NCI-H69 (cell line): ENCODE measurements around the gene ZFAND3.

Experiments
- DNase-seq: peaks from one replicate; lab custom pipeline; 2025; lab: John Stamatoyannopoulos, UW

The ZFAND3 gene

DNA sequence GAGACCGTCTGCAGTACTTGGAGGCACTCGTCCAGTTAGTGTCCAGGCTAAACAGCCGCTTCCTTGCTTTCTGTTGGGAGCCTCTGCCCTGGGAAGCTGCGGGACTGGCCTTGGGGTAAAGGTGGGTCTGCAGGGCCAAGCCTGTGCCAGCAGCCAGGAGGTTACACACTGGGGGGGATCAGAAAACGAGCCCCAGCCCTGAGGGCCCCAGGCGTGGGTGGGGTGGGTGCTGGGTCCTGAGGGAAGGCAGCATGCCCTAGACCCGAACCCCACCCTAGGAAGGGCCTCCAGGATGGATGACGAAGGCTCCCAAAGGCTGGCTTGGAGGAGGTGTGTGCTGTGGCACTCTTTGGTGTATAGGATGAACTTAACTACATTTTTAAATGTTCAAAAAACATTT, 335.2 kb downstream of the ZFAND3 start:
- no peak for DNase-seq

- no peak for DNase-seq
These were observed 335.6 kb downstream of the ZFAND3 start for GRCh38 chr6:38155144-38155543.

DNA sequence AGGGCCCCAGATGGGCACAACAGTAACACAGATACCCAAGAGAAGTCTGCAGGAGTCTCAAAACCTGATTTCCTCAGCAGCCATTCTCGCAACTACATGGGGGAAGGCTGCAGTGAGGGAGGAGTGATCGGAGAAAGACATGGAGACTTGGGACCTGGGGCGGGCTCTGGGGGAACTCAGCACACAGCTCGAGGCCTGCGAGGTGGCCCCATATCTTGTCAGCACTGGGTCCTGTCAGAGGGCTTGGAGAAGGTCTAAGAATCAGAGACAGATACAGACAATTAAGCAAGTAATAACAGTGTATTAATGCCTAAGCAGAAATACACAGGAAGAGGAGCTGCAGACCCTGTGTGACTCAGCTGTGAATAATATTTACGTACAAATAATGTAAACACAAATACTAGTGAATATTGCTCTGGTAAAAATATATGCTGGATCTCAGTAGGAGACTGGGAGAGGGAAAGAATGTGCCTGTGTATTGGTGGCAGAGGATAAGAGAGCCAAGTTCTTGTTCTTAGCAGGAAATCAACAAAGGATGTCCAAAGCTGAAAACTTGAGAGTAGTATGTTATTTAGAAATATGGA, 336.2 kb downstream of the ZFAND3 start:
- no peak for DNase-seq

- no peak for DNase-seq
These were observed 337.5 kb downstream of the ZFAND3 start for GRCh38 chr6:38156818-38157565.

- no peak for DNase-seq
These were observed 338.4 kb downstream of the ZFAND3 start for GRCh38 chr6:38157905-38158304.

GRCh38 chr6:38158762-38159350, 339.3 kb downstream of the ZFAND3 start:
- no peak for DNase-seq

DNA sequence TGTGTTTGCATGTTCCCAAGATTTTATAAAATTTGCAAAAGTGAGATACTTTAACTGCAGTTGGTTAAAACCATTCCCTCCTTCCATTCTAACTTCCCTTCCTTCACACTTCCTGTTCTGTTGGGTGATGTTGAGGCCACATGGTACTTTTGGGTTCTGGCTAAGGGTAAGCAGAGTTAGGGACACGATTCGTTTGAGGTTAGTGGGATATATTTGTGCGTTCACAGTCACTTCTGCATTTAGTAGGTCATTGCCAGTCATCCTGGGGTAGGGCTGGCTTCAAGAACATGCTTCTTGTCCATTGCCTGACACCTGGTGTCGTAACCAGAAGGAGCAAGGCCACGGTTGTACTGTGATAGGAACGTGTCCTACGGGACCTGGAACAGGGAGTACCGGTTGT, 340.1 kb downstream of the ZFAND3 start:
- no peak for DNase-seq

DNA sequence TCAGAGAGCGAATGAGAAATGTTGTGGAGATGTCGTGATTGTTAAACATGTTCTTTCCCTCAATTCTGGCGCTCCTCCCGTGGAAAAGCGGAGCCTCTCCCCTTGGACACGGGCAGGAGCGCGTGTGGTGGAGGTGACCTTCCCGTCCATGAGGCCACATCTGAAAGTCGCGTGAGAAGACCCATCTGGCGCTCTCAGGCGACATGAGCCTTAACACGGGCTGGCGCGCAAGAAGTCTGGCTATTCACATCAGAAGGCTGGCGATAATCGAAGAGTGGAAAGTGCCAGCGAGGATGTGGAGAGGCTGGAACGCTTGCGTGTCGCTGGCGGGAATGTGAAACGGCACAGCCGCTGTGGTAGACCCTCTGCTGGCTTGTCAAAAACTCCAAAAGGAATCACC, 341.3 kb downstream of the ZFAND3 start:
- DNase-seq, result no peak

DNA sequence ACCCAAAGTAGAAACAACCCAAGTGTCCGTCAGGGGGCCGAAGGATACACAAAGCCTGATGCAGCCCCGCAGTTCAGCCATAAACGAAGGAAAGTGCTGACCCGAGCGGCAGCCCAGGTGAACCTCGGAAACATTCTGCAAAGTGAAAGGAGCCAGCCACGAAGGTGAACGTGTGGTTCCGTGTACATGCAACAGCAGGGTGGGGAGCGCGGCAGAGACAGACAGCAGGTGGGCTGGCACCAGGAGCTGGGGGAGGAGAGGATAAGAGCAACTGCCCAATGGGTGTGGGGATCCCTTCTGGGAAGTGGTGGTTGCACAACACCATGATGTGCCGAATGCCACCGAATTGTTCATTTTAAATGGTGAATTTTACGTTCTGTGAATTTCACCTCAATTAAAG, 341.8 kb downstream of the ZFAND3 start:
- no peak for DNase-seq

DNA sequence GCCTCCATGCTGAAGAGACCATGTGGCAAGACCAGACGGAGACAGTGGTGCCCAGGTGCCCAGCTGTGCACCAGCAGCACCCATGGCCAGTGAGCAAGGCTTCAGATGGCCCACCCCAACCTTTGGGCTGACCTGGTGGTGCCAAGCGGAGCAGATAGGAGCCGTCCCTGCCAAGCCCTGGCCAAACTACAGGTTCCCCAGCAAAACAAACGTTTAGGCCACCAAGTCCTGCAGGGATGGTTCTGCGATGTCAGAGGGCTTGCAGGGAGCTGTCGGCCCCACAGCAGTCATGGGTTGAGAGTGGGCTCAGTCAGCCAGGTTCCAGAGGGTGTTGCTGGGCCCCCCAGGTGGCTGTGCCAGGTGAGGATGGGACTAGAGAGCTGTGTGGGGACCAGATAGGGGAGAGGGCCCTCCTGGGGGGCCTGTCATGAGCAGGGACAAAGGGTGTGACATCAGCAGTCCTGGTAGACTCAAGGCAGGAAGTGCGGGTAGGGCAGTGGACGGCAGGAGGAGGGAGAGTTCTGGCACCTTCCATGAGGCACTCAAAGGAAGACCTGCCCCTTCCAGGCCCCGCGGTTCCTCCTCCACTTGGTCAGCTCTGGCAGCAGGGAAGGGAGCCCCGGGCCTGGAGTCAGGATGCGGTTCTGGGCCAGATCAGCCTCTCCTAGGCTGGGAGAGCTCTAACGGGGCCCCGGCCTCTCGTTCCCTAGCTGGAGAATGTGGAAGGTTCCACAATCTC, 342.4 kb downstream of the ZFAND3 start:
- DNase-seq, result no peak

- DNase-seq, result no peak
These were observed 343.1 kb downstream of the ZFAND3 start for GRCh38 chr6:38162493-38163185.

DNA sequence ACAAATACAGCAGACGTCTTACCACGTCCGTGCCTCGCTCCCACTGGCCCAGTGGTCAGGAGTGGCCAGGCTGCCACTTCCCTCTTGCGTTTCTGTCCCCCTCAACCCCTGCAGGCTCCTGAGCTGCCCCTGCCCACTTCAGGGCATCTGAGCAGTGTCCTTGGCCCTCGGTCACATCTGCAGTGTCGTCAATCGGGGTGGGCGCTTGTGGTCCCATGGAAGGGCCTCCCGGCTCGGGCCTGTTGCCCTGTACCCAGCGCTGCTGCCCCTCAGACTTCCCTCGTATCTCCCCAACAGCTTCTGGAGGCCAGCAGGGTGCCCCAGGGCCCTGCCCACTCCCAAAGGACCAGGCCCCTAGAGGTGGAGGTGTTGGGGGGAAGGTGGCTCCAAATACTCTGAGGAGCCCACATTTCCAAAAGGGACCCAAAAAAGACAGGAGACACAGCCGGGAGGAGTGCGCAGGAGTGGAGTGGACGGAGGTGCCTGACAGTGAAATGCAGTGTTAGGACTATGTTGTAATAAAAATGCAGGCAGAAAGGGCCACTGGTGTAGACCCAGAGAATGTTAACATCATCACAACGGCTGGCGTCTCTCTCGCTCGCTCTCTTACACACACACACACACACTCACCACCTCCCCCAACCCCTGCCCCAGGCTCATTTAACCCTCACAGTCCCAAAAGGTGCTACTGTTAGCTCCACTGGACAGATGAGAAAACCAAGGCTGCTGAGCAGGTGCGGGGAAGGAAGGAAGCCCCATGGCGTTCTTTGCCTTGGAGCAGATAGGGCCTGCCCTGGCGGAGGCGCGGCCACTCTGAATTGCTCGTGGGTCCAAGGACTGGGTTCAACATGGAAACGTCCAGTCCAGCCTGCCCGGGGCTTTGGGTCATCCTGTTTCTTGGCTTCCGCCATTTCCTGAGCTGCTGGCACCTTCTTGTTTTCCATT, 343.9 kb downstream of the ZFAND3 start:
- no peak for DNase-seq

DNA sequence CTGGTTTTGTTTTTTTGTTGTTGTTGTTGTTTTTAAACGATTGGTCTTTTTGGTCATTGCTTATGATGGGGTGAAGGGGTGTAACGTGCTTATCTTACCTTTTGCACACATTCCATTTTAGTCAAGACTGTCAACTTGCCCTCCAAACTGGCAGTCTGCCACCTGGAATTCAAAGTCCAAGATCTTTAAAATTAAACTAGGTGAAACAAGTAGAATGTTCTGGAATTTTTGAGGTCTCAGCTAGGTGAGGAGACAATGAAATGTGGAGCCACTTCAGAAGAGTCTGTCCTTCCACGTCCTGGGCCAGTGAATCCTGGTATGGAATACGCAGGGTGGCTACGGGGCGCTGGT, 344.6 kb downstream of the ZFAND3 start:
- no peak for DNase-seq

- no peak for DNase-seq
These were observed 345.2 kb downstream of the ZFAND3 start for GRCh38 chr6:38164671-38165108.

DNA sequence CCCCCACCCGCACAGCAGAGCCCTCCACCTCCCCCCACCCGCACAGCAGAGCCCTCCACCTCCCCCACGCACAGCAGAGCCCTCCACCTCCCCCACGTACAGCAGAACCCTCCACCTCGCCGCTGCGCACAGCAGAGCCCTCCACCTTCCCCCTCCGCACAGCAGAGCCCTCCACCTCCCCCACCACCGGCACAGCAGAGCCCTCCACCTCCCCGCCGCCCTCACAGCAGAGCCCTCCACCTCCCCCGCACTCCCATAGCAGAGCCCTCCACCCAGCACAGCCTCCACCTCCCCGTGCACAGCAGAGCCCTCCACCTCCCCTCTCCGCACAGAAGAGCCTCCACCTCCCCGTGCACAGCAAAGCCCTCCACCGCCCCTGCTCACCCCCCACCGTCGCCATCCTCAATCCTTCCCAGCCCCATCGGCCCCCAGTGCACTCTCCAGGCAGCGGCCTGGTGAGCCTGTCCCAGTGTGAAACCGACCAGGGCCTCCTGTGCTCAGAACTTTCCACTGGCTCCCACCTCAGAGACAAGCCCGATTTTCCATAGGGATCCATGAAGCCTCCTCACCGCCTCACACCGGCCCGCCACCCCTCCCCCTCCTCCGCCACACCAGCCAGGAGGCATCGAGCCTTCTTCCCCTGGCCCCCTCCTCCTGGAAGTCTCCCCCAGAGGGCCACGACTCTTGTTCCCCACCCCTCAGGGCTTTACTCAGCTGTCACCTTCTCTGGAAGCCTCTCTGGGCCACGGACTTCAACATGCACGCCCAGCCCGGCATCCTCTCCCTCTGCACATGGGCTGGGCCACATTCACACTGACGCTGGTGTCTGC, 347.1 kb downstream of the ZFAND3 start:
- no peak for DNase-seq

DNA sequence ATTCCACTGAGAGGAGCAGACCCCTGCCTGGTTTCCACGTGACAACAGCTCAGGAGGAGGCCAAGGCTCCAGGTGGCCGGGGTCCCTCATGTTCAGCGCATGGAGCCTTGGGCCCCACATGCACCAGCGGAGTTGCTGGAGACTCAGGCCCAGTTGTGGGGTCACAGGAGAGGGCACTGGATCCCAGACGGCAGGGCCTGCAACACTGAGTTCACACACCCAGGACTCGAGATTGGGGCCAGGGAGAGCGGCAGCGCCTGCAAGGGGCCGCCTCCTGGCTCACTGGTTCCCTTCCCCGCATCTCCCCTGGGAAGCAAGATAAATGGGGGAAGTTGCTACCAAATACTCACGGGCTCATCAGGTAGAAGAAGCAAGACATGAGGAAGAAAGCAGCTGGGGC, 348.1 kb downstream of the ZFAND3 start:
- DNase-seq, result no peak

GRCh38 chr6:38168126-38168525, 348.6 kb downstream of the ZFAND3 start:
- DNase-seq, result no peak

GRCh38 chr6:38168699-38169098, 349.2 kb downstream of the ZFAND3 start:
- DNase-seq, result no peak

GRCh38 chr6:38169221-38169976, 349.9 kb downstream of the ZFAND3 start:
- no peak for DNase-seq
